Measurements from ENCODE around the gene ELOA. TPM values are rescaled to one million over a fixed set of nuclear protein-coding genes. Genes with fewer than 3 reads are reported as not detected.

ELOA gene
- total RNA-seq, 1 donor from 2014 or later: 58.1 TPM

DNA sequence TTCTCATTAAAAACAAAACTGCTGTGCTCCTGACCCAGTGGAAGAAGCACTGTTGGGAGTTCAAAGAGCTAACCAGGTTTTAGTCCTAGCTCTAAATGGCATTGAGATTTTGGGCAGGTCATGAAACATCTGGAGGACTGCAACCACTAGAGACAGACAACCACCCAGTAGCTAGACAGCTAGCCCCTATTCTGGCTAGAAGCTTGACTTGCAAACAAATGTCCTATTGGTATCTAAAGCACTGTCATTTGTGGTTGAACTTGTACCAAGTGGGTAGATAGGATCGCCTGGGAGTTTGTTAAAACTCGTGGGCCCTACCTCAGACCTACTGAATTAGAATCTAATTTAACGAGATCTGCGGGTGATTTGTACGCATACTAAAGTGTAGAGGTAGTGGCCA is 44.8 kb upstream of the ELOA start:
- H3K36me3 ChIP-seq (ENCODE audit: insufficient read depth, low read length): peaks cover 83% of the 10 kb centered on the region
- no peak overlapping the region for H3K9ac ChIP-seq (ENCODE audit: low read length)
- H3K27ac ChIP-seq (ENCODE audit: low read depth, low read length): no peak overlapping the region
- no peak overlapping the region for H3K4me2 ChIP-seq (ENCODE audit: low read length)
- H3K36me3 Mint-ChIP-seq (ENCODE audit: low read depth, unreplicated experiment): peaks cover 44% of the 10 kb centered on the region
- H3K4me3 Mint-ChIP-seq (ENCODE audit: unreplicated experiment): no peak overlapping the region
- no peaks in the 10 kb centered on the region for H3K9me3 Mint-ChIP-seq (ENCODE audit: unreplicated experiment)
- H3K9me3 ChIP-seq (ENCODE audit: insufficient read depth, low read depth, low read length): no peaks in the 10 kb centered on the region
- no peaks in the 10 kb centered on the region for H3K27me3 Mint-ChIP-seq (ENCODE audit: low read depth, unreplicated experiment)
- no peak overlapping the region for H2AFZ ChIP-seq (ENCODE audit: low read depth, low read length)
- TF ChIP-seq EZH2 (IDR thresholded peaks at IDR 0.05; ENCODE audit: insufficient read depth, low read length): no peak
- TF ChIP-seq, protein P1, sequence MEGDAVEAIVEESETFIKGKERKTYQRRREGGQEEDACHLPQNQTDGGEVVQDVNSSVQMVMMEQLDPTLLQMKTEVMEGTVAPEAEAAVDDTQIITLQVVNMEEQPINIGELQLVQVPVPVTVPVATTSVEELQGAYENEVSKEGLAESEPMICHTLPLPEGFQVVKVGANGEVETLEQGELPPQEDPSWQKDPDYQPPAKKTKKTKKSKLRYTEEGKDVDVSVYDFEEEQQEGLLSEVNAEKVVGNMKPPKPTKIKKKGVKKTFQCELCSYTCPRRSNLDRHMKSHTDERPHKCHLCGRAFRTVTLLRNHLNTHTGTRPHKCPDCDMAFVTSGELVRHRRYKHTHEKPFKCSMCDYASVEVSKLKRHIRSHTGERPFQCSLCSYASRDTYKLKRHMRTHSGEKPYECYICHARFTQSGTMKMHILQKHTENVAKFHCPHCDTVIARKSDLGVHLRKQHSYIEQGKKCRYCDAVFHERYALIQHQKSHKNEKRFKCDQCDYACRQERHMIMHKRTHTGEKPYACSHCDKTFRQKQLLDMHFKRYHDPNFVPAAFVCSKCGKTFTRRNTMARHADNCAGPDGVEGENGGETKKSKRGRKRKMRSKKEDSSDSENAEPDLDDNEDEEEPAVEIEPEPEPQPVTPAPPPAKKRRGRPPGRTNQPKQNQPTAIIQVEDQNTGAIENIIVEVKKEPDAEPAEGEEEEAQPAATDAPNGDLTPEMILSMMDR (IDR thresholded peaks at IDR 0.05; ENCODE audit: insufficient read depth, low read depth, low read length): no peak
- no peak overlapping the region for H3K4me3 ChIP-seq (ENCODE audit: insufficient read depth, low read depth, low read length)
- no peak for DNase-seq (ENCODE audit: low read depth)
- peaks cover 53% of the 10 kb centered on the region for H3K4me1 Mint-ChIP-seq (ENCODE audit: low read depth, unreplicated experiment)
- peaks cover 27% of the 10 kb centered on the region for H3K4me1 ChIP-seq (ENCODE audit: insufficient read depth, low read length)
- H3K27me3 ChIP-seq (ENCODE audit: insufficient read depth, low read length): no peaks in the 10 kb centered on the region
- peaks cover 98% of the 10 kb centered on the region for H3K79me2 ChIP-seq (ENCODE audit: insufficient read depth, low read length)
- H4K20me1 ChIP-seq (ENCODE audit: insufficient read depth, low read length): peaks cover 99% of the 10 kb centered on the region
- H3K27ac Mint-ChIP-seq (ENCODE audit: unreplicated experiment): no peak overlapping the region
- no peak for FAIRE-seq

DNA sequence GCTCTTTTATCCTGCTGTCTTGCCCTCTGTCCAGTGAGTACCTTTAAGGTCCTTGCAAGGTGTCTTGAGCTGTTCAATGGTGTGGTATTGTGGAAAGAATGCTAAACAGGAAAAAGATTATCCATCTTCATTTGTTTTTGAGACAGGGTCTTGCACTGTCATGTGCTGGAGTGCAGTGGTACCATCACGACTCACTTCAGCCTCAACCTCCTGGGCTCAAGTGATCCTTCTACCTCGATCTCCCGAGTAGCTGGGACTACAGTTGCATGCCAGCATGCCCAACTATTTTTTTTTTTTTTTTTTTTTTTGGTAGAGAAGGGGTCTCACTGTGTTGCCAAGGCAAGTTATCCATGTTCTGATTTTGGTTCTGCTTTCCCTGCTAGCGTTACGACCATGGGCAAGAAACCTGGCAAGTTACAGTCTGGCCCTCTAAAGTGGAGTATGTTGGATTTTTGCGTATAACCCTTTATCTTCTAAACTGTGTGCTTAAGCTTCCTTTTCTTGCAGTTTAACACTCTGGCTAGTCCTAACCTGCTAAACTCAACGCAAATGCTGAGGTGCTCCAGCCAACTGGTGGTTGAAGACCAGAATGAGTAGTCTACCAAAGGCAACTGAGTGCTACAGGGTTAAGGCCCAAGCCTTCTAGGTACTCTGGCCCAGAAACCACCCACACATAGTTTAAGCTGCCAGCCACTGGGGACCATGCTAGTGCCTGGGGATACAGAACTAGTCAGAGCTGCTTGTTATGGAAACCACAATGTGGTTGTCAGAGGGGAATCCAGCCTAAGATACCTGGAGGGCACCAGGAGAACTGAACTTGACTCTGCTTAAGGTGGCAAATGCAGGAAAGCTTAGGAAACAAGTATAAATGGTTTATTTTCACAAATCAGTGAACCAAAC is 43.7 kb upstream of the ELOA start:
- Histone ChIP-seq H3K9me3 (ENCODE audit: insufficient read depth, low read depth, low read length) (no peaks in the 10 kb centered on the region), H2AFZ (ENCODE audit: low read depth, low read length) (no peak overlapping the region), H4K20me1 (ENCODE audit: insufficient read depth, low read length) (peaks cover 96% of the 10 kb centered on the region), H3K36me3 (ENCODE audit: insufficient read depth, low read length) (peaks cover 72% of the 10 kb centered on the region), H3K27me3 (ENCODE audit: insufficient read depth, low read length) (no peaks in the 10 kb centered on the region), H3K4me3 (ENCODE audit: insufficient read depth, low read depth, low read length) (no peak overlapping the region), H3K4me2 (ENCODE audit: low read length) (no peak overlapping the region), H3K9ac (ENCODE audit: low read length) (no peak overlapping the region), H3K79me2 (ENCODE audit: insufficient read depth, low read length) (peaks cover 94% of the 10 kb centered on the region), H3K27ac (ENCODE audit: low read depth, low read length) (no peak overlapping the region), H3K4me1 (ENCODE audit: insufficient read depth, low read length) (peaks cover 17% of the 10 kb centered on the region)
- Mint-ChIP-seq H3K27me3 (ENCODE audit: low read depth, unreplicated experiment) (no peaks in the 10 kb centered on the region), H3K4me1 (ENCODE audit: low read depth, unreplicated experiment) (peaks cover 42% of the 10 kb centered on the region), H3K4me3 (ENCODE audit: unreplicated experiment) (no peak overlapping the region), H3K9me3 (ENCODE audit: unreplicated experiment) (no peaks in the 10 kb centered on the region), H3K27ac (ENCODE audit: unreplicated experiment) (no peak overlapping the region), H3K36me3 (ENCODE audit: low read depth, unreplicated experiment) (peaks cover 41% of the 10 kb centered on the region)
- TF ChIP-seq EZH2 (IDR thresholded peaks at IDR 0.05; ENCODE audit: insufficient read depth, low read length): no peak
- TF ChIP-seq, protein P1 (IDR thresholded peaks at IDR 0.05; ENCODE audit: insufficient read depth, low read depth, low read length): no peak
- no peak for DNase-seq (ENCODE audit: low read depth)
- no peak for FAIRE-seq

DNA sequence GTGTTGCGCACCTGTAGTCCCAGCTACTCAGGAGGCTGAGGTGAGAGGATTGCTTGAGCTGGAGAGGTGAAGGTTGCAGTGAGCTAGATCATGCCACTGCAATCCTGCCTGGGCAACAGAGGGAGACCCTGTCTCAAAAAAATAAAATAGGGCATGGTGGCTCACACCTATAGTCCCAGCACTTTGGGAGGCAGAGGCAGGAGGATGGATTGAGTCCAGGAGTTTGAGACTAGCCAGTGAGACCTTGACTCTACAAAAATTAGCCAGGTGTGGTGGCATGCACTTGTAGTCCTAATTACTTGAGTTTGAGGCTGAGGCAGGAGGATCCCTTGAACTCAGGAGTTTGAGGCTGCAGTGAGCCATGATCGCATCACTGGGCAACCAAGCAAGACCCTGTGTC is 42.0 kb upstream of the ELOA start:
- Histone ChIP-seq H3K27ac (ENCODE audit: low read depth, low read length) (no peak overlapping the region), H4K20me1 (ENCODE audit: insufficient read depth, low read length) (peaks cover 90% of the 10 kb centered on the region), H3K9me3 (ENCODE audit: insufficient read depth, low read depth, low read length) (no peaks in the 10 kb centered on the region), H3K4me1 (ENCODE audit: insufficient read depth, low read length) (peaks cover 5% of the 10 kb centered on the region), H3K79me2 (ENCODE audit: insufficient read depth, low read length) (peaks cover 89% of the 10 kb centered on the region), H2AFZ (ENCODE audit: low read depth, low read length) (no peak overlapping the region), H3K27me3 (ENCODE audit: insufficient read depth, low read length) (no peaks in the 10 kb centered on the region), H3K9ac (ENCODE audit: low read length) (no peak overlapping the region), H3K36me3 (ENCODE audit: insufficient read depth, low read length) (peaks cover 57% of the 10 kb centered on the region), H3K4me3 (ENCODE audit: insufficient read depth, low read depth, low read length) (no peak overlapping the region), H3K4me2 (ENCODE audit: low read length) (no peak overlapping the region)
- no peak overlapping the region for H3K27ac Mint-ChIP-seq (ENCODE audit: unreplicated experiment)
- DNase-seq (ENCODE audit: low read depth): no peak
- no peak for FAIRE-seq
- no peak overlapping the region for H3K4me3 Mint-ChIP-seq (ENCODE audit: unreplicated experiment)
- no peaks in the 10 kb centered on the region for H3K27me3 Mint-ChIP-seq (ENCODE audit: low read depth, unreplicated experiment)
- H3K4me1 Mint-ChIP-seq (ENCODE audit: low read depth, unreplicated experiment): peaks cover 25% of the 10 kb centered on the region
- H3K36me3 Mint-ChIP-seq (ENCODE audit: low read depth, unreplicated experiment): peaks cover 34% of the 10 kb centered on the region
- TF ChIP-seq EZH2 (IDR thresholded peaks at IDR 0.05; ENCODE audit: insufficient read depth, low read length): no peak
- TF ChIP-seq, protein P1 (IDR thresholded peaks at IDR 0.05; ENCODE audit: insufficient read depth, low read depth, low read length): no peak
- no peaks in the 10 kb centered on the region for H3K9me3 Mint-ChIP-seq (ENCODE audit: unreplicated experiment)

All from astrocyte (in vitro differentiated cells and primary cell).